DMS 273 treated with DMSO at 0.1 percent for 48 hours (cell line): ENCODE data around the gene AKR7A2.

Experiments used
- DNase-seq: peaks from one replicate; lab custom pipeline; 2025; lab: John Stamatoyannopoulos, UW

The AKR7A2 gene

GRCh38 chr1:19343617-19344350 is 31.8 kb upstream of the AKR7A2 start:
- DNase-seq, result no peak

DNA sequence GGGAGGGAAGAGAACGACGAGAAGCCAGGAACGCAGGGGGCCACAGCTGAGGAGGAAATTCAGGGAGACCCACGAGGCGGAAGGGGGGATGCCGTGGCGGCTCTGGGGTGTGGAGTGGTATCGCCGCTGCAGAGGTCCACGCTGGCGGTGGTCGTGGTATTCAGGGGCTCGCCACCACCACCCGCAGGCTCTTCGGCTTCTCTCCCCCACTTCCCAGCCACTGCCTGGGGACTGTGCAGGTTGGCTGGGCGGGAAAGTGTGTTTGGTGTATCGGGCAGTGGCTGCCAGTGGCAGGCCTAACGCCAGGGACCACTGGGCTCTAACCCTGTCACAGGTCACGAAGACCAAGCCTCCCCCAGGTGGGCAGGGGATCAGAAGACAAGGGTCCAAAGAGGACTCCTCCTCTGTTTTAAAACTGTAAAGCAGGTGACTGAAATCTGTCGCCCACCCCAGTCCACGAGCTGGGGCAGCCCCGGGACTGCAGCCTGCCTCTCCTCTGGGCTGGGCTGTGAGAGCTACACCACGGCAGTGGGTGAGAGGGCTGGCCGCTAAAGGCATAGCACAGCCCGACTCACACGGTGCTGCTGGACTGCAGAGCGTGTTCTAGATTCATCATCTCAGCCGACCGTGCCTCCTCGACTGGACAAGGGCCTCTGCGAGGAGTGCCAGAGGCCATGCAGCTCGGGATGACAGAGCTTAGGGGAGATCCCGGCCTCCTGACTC is 31.1 kb upstream of the AKR7A2 start:
- no peak for DNase-seq

DNA sequence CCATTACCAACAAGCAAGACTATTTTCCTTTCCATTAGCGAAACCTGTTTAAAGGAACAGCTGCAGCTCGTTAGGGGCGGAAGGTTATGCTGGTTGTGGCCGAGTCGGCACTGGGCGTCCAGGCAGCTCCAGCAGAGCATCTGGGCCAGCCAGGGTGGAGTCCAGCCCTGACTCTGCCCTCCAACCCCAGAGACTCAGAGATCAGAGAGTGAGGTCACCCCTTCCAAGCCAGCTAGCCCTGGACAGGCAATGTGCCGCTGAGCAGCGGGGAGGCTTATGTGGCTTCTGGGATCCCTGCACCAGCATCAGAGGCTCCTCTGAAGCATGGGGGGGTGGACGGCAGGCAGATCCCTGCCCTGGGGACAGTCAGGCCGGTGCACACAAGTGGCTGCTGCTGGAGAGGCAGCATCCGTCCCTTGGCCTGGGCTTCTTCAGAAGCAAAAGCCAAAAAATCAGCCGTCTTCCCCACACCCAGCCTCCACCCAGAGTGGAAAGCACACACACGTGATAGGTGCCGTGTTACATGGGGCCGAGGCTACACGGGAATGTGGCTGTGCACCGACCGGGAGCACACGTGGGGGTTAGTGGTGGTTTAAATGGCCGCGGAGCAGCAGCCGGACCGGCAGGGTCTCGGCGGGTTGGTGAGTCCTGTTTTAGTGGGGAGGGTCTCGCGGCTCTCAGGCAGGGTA is 30.3 kb upstream of the AKR7A2 start:
- no peak for DNase-seq

DNA sequence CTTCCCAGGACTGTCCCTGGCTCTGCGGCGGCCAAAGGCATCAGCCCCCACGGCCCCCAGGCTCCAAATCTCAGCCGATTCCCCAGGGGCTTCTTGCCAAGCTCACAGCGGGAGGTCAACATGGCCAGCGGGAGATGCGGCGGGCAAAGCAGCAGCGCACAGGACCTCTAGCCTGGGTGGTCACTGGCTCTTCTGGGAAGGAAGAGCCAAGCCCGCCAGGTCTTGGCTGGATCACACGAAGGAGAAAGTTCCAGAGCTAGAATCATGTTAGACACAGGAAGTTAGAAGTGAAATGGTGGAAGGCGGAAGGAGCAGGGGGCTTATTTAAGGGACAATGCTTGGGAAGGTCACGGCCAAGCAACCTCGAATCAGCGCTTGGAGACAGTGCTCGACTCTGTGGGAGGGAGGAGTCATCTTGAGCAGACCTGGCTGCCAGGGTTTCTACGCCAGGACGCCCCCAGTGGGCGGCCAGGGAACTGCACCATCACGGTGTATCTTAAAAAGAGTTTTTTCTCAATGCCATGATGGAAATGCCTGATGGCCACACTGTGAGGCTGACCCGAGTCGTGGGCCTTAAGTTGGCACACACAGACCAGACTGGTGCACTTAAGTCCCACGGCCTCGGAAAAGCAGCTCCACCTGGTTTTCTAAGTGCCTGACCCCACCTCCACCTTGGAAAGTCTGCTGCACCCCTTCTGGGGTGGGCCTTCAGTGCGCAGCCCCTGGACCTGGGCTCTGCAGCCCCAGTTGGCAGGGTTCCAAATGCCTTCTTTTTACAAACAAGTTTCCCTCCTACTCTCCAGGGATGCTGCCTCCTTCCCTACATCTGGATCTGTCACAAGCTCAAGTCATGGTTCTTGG is 29.5 kb upstream of the AKR7A2 start:
- DNase-seq, result peak; percentile 24

GRCh38 chr1:19340387-19340937 is 28.5 kb upstream of the AKR7A2 start:
- no peak for DNase-seq

DNA sequence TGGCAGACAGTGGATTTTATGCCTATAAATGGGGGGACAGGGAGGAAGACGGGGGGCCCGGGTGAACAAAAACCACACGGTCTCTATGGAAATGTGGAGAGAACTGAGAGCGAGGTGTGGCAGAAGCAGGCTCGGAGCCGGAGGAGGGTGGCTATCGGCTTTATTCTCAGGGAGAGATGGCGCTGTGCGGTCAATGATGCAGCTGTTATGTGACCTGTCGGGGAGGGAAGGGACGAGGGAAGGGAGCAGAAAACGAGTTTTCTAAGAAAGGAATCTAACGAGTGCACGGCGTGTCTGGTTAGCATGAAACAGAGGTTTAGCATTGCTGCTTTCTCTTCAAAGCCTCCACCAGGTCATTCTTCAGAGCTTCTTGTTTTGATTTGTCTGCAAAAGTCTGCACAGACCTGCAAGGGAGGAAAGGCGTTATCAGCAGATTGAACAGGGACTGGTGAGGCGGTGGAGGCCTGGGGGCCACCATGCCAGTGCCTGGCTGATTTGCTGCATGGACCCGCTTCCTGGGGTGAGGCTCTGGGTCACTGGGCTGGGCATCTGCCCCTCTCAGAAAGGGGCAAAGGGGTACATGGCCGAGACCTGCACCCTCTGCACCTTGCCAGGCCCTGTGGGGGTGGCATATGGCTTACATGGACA is 27.4 kb upstream of the AKR7A2 start:
- no peak for DNase-seq

GRCh38 chr1:19338323-19338762 is 26.4 kb upstream of the AKR7A2 start:
- no peak for DNase-seq

DNA sequence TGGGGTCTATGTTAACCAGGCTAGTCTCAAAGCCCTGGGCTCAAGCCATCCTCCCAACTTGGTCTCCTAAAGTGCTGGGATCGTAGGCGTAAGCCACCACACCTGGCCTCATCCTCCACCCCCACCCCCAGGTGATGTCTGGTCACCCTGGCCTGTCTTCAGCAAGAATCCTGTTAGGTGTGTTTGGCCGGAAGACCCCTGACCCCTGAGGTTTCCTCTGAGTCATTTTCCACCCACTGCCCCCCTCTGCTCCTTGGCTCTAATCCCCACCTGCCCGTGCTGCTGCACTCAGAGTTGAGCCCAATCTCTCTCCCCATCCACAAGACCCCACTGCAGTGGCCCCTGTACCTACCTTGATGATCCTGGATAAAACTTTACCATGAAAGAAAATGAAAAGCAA is 25.3 kb upstream of the AKR7A2 start:
- no peak for DNase-seq

DNA sequence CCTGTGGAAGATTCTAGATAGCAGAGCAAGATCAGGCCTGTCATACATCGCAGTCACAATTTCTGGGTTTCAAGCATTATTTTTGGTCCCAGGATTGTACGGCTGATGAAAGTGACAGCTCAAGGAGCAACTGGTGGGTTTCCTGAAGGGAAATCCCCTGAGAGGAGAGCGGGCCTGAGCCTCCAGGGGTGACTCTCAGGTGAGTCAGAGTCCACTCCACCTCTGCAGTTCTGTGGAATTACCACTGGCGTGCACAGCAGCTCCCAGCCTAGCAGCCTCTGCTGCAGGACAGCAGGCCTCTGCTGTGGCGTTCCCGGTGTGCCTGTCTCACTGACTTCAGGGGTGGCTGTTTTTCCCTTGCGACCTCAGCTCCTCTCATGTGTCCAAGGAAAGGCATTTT is 24.6 kb upstream of the AKR7A2 start:
- no peak for DNase-seq

DNA sequence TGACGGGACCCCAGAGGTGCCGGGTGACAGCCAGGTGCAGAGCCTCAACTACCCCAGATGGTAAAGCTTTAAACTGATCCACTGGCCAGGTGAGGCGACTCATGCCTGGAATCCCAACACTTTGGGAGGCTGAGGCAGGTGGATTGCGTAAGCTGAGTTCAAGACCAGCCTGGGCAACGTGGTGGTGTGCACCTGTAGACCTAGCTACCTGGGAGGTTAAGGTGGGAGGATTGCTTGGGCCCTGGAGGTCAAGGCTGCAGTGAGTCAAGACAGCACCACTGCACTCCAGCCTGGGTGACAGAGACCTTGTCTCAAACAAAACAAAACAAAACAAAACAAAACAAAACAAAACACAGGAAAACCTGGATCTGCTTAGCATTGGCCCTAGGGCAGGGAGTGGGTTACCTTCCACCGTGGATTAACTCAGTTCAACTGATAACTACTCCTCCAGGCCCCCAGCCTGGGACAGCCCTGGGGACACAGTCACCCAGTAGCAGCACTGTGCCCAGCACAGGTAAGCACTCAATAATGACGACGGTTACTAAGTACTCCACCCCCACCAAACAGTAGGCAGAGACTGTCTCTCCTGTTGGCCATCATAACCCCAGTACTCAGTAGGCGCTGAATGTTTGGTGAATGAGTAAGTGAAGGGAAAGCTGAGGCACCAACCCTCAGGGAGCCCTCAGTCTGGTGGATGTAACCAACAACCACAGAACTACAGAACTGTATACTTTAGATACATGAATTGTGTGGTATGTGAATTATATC is 21.8 kb upstream of the AKR7A2 start:
- no peak for DNase-seq

DNA sequence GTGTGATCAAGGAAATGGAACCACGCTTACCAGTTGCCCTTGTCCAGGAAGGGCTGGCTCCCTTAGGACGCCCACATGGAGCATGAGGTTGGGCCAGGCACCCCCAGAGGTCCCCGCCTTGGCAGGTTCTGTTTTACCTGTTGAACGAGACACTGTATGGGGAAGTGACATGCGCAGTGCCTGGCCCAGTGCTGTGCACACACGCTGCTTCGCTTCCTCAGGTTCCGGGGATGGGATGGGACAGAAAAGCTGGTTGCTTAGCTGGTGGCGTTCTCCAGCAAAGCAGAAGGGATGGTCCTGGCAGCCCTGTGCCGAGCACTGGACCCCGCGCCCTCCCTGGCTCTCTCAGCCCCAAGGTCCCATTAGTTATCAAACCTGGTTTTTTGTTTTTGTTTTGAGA is 20.9 kb upstream of the AKR7A2 start:
- DNase-seq, result no peak

GRCh38 chr1:19331262-19331878 is 19.4 kb upstream of the AKR7A2 start:
- no peak for DNase-seq

DNA sequence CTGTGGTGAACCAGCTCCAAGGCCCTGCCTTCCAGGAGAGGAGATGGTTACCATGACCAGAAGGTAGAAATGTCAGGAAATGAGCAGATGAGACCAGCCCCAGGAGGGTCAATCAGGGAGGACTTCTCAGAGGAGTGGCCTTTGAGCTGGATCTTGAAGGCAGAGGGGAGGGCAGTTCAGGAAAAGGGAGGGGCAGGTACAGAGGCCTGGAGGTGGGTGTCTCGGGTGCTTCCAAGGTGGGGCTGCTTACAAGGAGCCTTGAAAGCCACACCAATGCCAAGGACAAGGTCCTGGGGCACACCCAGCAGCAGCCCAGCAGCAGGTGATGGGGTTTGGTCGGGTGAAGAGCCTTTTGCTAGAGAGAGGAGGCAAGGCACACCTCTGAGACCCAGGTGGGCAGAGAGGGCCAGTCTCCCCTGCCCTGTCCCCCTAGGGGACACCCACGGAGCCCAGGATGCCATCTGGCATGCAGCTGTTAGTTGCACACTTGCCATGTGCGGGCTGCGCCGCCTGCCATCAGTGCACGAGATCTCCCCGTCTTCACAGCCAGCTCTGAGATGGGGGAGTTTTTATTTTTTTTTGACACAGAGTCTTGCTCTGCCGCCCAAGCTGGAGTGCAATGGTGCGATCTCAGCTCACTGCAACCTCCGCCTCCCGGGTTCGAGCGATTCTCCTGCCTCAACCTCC is 18.6 kb upstream of the AKR7A2 start:
- DNase-seq, result no peak

- no peak for DNase-seq
These were observed 17.7 kb upstream of the AKR7A2 start for GRCh38 chr1:19329611-19330010.

- DNase-seq, result no peak
These were observed 17.2 kb upstream of the AKR7A2 start for GRCh38 chr1:19329188-19329587.

DNA sequence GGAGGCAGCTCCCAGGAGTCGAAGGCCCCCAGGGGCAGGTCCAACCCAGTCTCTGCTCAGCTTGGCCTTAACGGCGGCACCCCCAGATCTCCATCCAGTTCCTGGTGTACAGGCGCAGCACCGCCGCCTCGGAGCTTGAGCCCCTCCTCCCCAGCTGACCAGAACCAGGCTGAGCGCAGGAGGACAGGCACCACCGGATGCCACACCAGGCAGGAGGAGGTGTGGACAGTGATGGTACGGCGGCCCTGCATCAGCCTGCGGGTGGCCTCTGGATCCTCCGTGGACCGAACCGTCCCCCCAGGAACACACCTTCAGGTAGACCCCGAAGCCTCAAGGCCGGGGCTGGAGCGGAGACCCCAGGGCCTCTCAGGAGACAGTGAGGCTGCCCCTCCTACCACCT is 16.5 kb upstream of the AKR7A2 start:
- no peak for DNase-seq

DNA sequence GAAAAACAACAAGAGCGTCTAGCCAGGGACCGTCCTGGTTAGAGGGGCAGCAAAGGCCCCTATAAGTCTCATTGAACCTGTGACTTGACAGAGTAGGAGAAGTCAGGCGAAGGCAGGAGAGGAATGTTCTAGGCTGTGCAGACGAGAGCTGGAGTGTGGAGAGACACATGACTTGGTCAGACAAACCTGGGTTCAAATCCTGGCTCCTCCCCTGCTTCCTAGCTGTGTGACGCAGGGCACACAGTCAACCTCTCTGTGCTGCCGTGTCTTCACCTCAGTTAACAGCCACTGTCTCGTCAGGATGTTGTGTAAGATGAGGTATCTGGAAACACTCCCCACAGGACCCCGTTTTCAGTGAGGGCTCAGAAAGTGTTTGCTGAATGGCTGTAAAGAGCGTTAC is 15.8 kb upstream of the AKR7A2 start:
- no peak for DNase-seq

DNA sequence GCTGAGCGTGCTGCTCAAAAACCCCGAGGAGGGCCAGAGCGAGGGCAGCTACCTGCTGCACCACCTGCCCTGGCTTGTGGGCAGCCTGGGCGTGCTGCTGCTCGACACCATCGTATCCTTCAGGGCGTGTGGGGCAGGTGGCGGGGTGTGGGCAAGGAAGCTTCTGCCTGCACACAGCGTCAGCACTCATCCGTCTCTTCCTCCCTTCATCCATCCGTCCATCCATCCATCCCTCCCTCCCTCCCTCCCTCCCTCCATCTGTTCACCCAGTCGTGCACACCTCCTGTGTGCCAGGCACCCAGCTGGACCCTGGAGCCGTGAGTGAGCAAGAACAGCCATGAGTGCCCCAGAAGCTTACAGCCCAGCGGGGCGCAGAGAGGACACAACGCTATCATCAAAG is 15.4 kb upstream of the AKR7A2 start:
- no peak for DNase-seq

DNA sequence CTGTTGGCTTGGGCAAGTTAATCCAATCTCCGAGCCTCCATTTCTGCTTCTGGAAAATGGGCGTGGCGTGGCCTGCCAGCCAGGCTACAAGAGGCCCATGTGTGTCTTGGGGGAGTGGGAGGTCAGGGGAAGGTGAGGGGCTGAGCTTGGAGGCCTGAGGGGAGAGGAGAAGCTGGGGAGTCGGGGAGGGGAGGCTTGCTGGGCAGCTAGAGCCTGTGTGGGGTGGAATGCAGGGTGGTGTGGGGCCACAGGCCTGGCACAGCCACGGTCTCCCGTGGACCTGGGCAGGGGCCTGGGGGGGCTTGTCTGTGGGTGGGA is 14.8 kb upstream of the AKR7A2 start:
- DNase-seq, result no peak
